K562 (cell line): ENCODE measurements around the gene LINC00305. TPM values are rescaled to one million over a fixed set of nuclear protein-coding genes. Genes with fewer than 3 reads are reported as not detected.

Experiments
- ATAC-seq: fragments of 200-7000 bp; cut with Tn5 transposase; 3 replicates; pipeline ENCODE4 v1.9.1; 2020; ENCODE audit warnings: moderate library complexity
- BruUV-seq: library from RNA; stranded (reverse); fragments of 400-500 nt; replicated peaks from 2 replicates; lab custom pipeline; 2021; lab: Mats Ljungman, UMichigan
- CTCF ChIA-PET: fragments of 300-600 bp; formaldehyde crosslinking; extraction: SDS; loops from one replicate; lab custom pipeline; 2021; ENCODE audit warnings: low intra/inter-chr PET ratio; lab: Yijun Ruan, JAX
- POLR2A ChIA-PET: fragments of 300-600, 350-650 bp; sonication (Branson Sonifier 250); formaldehyde crosslinking; extraction: SDS; loops from one replicate; lab custom pipeline; 2021; ENCODE audit warnings: antibody characterized with exemption, inconsistent platforms; lab: Yijun Ruan, JAX
- DNase-seq, 4 experiments: peaks; one replicate each; pipeline versions ENCODE4 v3.0.0 to v3.0.0-alpha.2; 2011 to 2018; ENCODE audit warnings: low spot score in 3 of 4, mixed read lengths in 3 of 4; ENCODE audit errors: extremely low read depth in 1 of 4
- FAIRE-seq: peaks from 2 replicates; lab custom pipeline; 2011; peaks lifted over from hg19 to GRCh38; lab: Jason Lieb, UNC
- H2AFZ ChIP-seq: 2 replicates; pipeline ENCODE4 v1.6.0; 2011; ENCODE audit warnings: low read depth, low read length, control low read depth, inconsistent platforms
- H3K27ac ChIP-seq: fragments of 200-600 bp; 3 replicates; pipeline ENCODE4 v1.8.0; 2011; ENCODE audit warnings: low read depth, mild to moderate bottlenecking, control low read depth, inconsistent platforms, low read length, moderate library complexity, mixed read lengths; ENCODE audit errors: extremely low read depth
- H3K27me3 ChIP-seq, 2 experiments: fragments of 300-600 bp in 1 of 2; 2 replicates in 1 of 2; 3 replicates in 1 of 2; pipeline versions ENCODE4 v1.6.0 to v1.8.0; 2011; ENCODE audit warnings: inconsistent platforms in 2 of 2, low read length in 2 of 2, mild to moderate bottlenecking in 1 of 2, mixed read lengths in 1 of 2, moderate library complexity in 1 of 2; ENCODE audit not compliant: control insufficient read depth in 2 of 2, insufficient read depth in 2 of 2
- H3K36me3 ChIP-seq: fragments of 300-600 bp; 3 replicates; pipeline ENCODE4 v1.8.0; 2011; ENCODE audit warnings: mild to moderate bottlenecking, low read length, inconsistent platforms; ENCODE audit not compliant: control insufficient read depth, insufficient read depth
- H3K4me1 ChIP-seq, 2 experiments: fragments of 200-600 bp in 1 of 2; replicated peaks in 1 of 2; 2 replicates in 1 of 2; 3 replicates in 1 of 2; pipeline versions ENCODE4 v1.5.1 to v1.8.0; 2011; ENCODE audit warnings: inconsistent platforms in 2 of 2, low read length in 2 of 2, mild to moderate bottlenecking in 1 of 2, mixed read lengths in 1 of 2, moderate library complexity in 1 of 2; ENCODE audit not compliant: control insufficient read depth in 2 of 2, insufficient read depth in 2 of 2
- H3K4me2 ChIP-seq: 2 replicates; pipeline ENCODE4 v1.6.1; 2011; ENCODE audit warnings: low read length, control low read depth, inconsistent platforms, mixed read lengths; ENCODE audit not compliant: insufficient read depth
- H3K4me3 ChIP-seq: fragments of 200-600 bp; sonication (generic), shearing (Covaris generic); 2 replicates; pipeline ENCODE4 v1.5.1; 2016; ENCODE audit warnings: control low read depth, inconsistent platforms
- H3K79me2 ChIP-seq: fragments of 200-600 bp; 3 replicates; pipeline ENCODE4 v1.8.0; 2011; ENCODE audit warnings: low read length, inconsistent platforms; ENCODE audit not compliant: control insufficient read depth, insufficient read depth
- H3K9ac ChIP-seq, 2 experiments: 2 replicates each; pipeline versions ENCODE4 v1.6.0 to v1.6.1; 2011; ENCODE audit warnings: low read depth in 2 of 2, low read length in 2 of 2, control low read depth in 1 of 2, inconsistent platforms in 1 of 2, mild to moderate bottlenecking in 1 of 2, mixed read lengths in 1 of 2; ENCODE audit not compliant: insufficient read depth in 1 of 2
- H3K9me1 ChIP-seq: one replicate; pipeline ENCODE4 v1.6.0; 2011; ENCODE audit warnings: inconsistent platforms, mild to moderate bottlenecking, low read length, moderate library complexity; ENCODE audit not compliant: control insufficient read depth, insufficient read depth
- H3K9me3 ChIP-seq: replicated peaks from 2 replicates; pipeline ENCODE4 v1.5.1; 2011; ENCODE audit warnings: low read depth, low read length, inconsistent platforms; ENCODE audit not compliant: control insufficient read depth, insufficient read depth
- H4K20me1 ChIP-seq: replicated peaks from 2 replicates; pipeline ENCODE4 v1.6.1; 2011; ENCODE audit warnings: low read length, inconsistent platforms, mixed read lengths; ENCODE audit not compliant: control insufficient read depth, insufficient read depth
- CC2D1A ChIP-seq: fragments of 450-650 bp; IDR thresholded peaks from 2 replicates; pipeline ENCODE4 v1.6.1; 2017; ENCODE audit warnings: mild to moderate bottlenecking
- CREBBP ChIP-seq: IDR thresholded peaks from one replicate; pipeline ENCODE4 v1.6.1; 2012; ENCODE audit warnings: low read depth, mild to moderate bottlenecking, control low read depth, inconsistent platforms, low read length
- HDAC8 ChIP-seq: fragments of 450-650 bp; IDR thresholded peaks from 2 replicates; pipeline ENCODE4 v1.6.1; 2016; ENCODE audit warnings: mild to moderate bottlenecking, missing genetic modification characterization, moderate library complexity, missing compliant biosample characterization
- KHSRP ChIP-seq: fragments of 450-650 bp; IDR thresholded peaks from 2 replicates; pipeline ENCODE4 v1.6.1; 2017
- NBN ChIP-seq: fragments of 450-650 bp; IDR thresholded peaks from 2 replicates; pipeline ENCODE4 v1.6.1; 2016; ENCODE audit warnings: low read depth, mild to moderate bottlenecking
- POLR2AphosphoS2 ChIP-seq: IDR thresholded peaks from 2 replicates; pipeline ENCODE4 v1.6.1; 2012; ENCODE audit warnings: low read length, improper control_type of control experiment
- SAFB ChIP-seq: fragments of 200-400 bp; formaldehyde crosslinking; IDR thresholded peaks from 2 replicates; pipeline ENCODE4 v1.6.1; 2017; ENCODE audit warnings: low read depth, low read length, borderline replicate concordance
- SAP30 ChIP-seq: fragments of 200-600 bp; sonication (generic); IDR thresholded peaks from 2 replicates; pipeline ENCODE4 v1.6.1; 2012; ENCODE audit warnings: borderline replicate concordance, low read depth, mild to moderate bottlenecking, moderate library complexity, low read length, control low read depth, inconsistent platforms; ENCODE audit not compliant: insufficient read depth, poor library complexity, severe bottlenecking
- SMAD2 ChIP-seq: fragments of 150-350 bp; IDR thresholded peaks from 2 replicates; pipeline ENCODE4 v1.6.1; 2014; ENCODE audit warnings: low read depth, mild to moderate bottlenecking, low read length
- TCF3 ChIP-seq: sonication (generic); formaldehyde crosslinking; IDR thresholded peaks from 2 replicates; pipeline ENCODE4 v1.4.0; 2020; ENCODE audit warnings: mild to moderate bottlenecking, missing genetic modification reagents
- WGBS: fragments of 100-300 bp; shearing (Covaris generic); methylation state at CpG from one replicate; pipeline ENCODE4 v1.1.6; 2016; ENCODE audit warnings: low coverage, mixed read lengths; ENCODE audit not compliant: insufficient coverage; ENCODE audit errors: missing lambda C conversion rate; 5-methylcytosine and 5-hydroxymethylcytosine counted together
- in situ Hi-C: fragments of 300-500 bp; cut with MboI; formaldehyde crosslinking; loops from 4 replicates; pipeline ENCODE4 v1.15.0; 2018; ENCODE audit warnings: inconsistent platforms, mixed read lengths
- intact Hi-C: fragments of 100-400 bp; cut with micrococcal nuclease; formaldehyde crosslinking; loops from 2 replicates; pipeline ENCODE4 v1.14.2; 2022
- polyA plus RNA-seq, 8 experiments: library from polyadenylated mRNA; depleted of rRNA in 4 of 8; stranded (reverse) in 5 of 8; unstranded in 3 of 8; fragments of >200 nt; fragmentation: Nextera tagmentation in 2 of 8; fragmentation: Illumina TruSeq in 1 of 8; extraction: Ambion mirVana in 2 of 8; extraction: Trizol in 1 of 8; gene quantifications; 2 replicates each; pipeline versions ENCODE4 v1.2.1 to v1.2.3, GENCODE V29; 2011 to 2014; ENCODE audit warnings: inconsistent platforms in 1 of 8, missing spikeins in 1 of 8
- total RNA-seq, 7 experiments: library from RNA; depleted of rRNA in 6 of 7; stranded (reverse); fragments of >200 nt in 6 of 7; fragmentation: Illumina TruSeq in 2 of 7; extraction: Trizol in 2 of 7; gene quantifications; 2 replicates each; pipeline versions ENCODE4 v1.2.1 to v1.2.3, GENCODE V29; 2011 to 2021; ENCODE audit warnings: low replicate concordance in 1 of 7
- TF ChIP-seq, protein P1 (sequence below): fragments of 450-650 bp; formaldehyde crosslinking; IDR thresholded peaks from 2 replicates; pipeline ENCODE4 v1.4.0; 2020; ENCODE audit warnings: mild to moderate bottlenecking, mixed read lengths
- TF ChIP-seq, protein P2 (sequence below): fragments of 250-450 bp; sonication (Bioruptor Pico); IDR thresholded peaks from 2 replicates; pipeline ENCODE4 v1.8.0; 2021; ENCODE audit warnings: mild to moderate bottlenecking, moderate library complexity
- TF ChIP-seq, protein P3 (sequence below), 2 experiments: fragments of 150-350 bp in 1 of 2; IDR thresholded peaks; 2 replicates each; pipeline ENCODE4 v1.6.1; 2012 to 2016; ENCODE audit warnings: low read depth in 2 of 2, low read length in 2 of 2, mild to moderate bottlenecking in 1 of 2, moderate library complexity in 1 of 2

LINC00305 gene
- total and polyA plus RNA-seq, 9 of the 15 experiments (the other 6 are each of a cell fraction or from before 2014, with no cell fraction given), result not detected

DNA sequence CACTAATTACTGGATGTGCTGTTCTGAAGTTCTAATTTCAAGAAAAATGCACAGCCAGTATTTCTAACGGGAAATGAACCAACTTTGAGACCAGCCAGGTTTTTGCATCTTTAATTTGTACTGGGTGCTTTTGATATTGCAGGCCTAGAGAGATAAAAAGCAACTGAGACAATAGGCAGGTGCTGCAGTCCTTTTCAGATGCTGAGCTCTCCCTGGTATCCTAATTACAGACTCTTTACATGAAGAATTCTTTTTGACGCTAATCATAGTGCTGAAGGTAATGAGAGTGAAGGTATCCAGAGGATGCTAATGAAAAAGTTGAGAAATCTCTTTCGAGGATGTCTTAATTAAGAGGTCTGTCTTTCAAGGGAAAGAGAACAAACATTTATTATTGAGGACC is 93.9 kb downstream of the LINC00305 start:
- FAIRE-seq (no peak), ATAC-seq (no peak)
- in situ Hi-C loops, result no loop called here
- Histone ChIP-seq H3K4me3 (no peak overlapping the region), H3K9me1 (no peaks in the 10 kb centered on the region), H3K36me3 (no peaks in the 10 kb centered on the region), H3K27me3 (no peaks in the 10 kb centered on the region), H3K4me2 (no peak overlapping the region)
- ChIA-PET CTCF (no interaction called here), POLR2A (no interaction called here)
- TF ChIP-seq KHSRP (no peak), POLR2AphosphoS2 (no peak), SAFB (no peak), CREBBP (no peak), CC2D1A (no peak), SAP30 (no peak), TCF3 (CRISPR knock-in tag) (no peak), HDAC8 (tag) (no peak), NBN (no peak), SMAD2 (no peak)
- TF ChIP-seq, protein P1, sequence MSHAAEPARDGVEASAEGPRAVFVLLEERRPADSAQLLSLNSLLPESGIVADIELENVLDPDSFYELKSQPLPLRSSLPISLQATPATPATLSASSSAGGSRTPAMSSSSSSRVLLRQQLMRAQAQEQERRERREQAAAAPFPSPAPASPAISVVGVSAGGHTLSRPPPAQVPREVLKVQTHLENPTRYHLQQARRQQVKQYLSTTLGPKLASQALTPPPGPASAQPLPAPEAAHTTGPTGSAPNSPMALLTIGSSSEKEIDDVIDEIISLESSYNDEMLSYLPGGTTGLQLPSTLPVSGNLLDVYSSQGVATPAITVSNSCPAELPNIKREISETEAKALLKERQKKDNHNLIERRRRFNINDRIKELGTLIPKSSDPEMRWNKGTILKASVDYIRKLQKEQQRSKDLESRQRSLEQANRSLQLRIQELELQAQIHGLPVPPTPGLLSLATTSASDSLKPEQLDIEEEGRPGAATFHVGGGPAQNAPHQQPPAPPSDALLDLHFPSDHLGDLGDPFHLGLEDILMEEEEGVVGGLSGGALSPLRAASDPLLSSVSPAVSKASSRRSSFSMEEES (CRISPR knock-in tag), result no peak
- TF ChIP-seq, protein P2, sequence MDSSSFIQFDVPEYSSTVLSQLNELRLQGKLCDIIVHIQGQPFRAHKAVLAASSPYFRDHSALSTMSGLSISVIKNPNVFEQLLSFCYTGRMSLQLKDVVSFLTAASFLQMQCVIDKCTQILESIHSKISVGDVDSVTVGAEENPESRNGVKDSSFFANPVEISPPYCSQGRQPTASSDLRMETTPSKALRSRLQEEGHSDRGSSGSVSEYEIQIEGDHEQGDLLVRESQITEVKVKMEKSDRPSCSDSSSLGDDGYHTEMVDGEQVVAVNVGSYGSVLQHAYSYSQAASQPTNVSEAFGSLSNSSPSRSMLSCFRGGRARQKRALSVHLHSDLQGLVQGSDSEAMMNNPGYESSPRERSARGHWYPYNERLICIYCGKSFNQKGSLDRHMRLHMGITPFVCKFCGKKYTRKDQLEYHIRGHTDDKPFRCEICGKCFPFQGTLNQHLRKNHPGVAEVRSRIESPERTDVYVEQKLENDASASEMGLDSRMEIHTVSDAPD (CRISPR knock-in tag), result no peak
- TF ChIP-seq, protein P3, sequence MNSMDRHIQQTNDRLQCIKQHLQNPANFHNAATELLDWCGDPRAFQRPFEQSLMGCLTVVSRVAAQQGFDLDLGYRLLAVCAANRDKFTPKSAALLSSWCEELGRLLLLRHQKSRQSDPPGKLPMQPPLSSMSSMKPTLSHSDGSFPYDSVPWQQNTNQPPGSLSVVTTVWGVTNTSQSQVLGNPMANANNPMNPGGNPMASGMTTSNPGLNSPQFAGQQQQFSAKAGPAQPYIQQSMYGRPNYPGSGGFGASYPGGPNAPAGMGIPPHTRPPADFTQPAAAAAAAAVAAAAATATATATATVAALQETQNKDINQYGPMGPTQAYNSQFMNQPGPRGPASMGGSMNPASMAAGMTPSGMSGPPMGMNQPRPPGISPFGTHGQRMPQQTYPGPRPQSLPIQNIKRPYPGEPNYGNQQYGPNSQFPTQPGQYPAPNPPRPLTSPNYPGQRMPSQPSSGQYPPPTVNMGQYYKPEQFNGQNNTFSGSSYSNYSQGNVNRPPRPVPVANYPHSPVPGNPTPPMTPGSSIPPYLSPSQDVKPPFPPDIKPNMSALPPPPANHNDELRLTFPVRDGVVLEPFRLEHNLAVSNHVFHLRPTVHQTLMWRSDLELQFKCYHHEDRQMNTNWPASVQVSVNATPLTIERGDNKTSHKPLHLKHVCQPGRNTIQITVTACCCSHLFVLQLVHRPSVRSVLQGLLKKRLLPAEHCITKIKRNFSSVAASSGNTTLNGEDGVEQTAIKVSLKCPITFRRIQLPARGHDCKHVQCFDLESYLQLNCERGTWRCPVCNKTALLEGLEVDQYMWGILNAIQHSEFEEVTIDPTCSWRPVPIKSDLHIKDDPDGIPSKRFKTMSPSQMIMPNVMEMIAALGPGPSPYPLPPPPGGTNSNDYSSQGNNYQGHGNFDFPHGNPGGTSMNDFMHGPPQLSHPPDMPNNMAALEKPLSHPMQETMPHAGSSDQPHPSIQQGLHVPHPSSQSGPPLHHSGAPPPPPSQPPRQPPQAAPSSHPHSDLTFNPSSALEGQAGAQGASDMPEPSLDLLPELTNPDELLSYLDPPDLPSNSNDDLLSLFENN (IDR thresholded peaks at IDR 0.05; ENCODE audit: low read depth in 2 of 2, low read length in 2 of 2), result no peak
- TF ChIP-seq, all 486 proteins: peak for 0
- DNase-seq, result no peak
- no TSS peak for BruUV-seq
- Histone ChIP-seq H3K27ac (no peak overlapping the region), H3K9ac (no peak overlapping the region), H4K20me1 (no peaks in the 10 kb centered on the region), H3K79me2 (no peaks in the 10 kb centered on the region), H3K9me3 (no peaks in the 10 kb centered on the region), H2AFZ (no peak overlapping the region), H3K4me1 (no peaks in the 10 kb centered on the region)
- WGBS, result 0% methylated on average over 3 of the region's 3 CpGs
- intact Hi-C loops, result no loop called here
